ENCODE data around the gene GPC2.

GPC2 gene

DNA sequence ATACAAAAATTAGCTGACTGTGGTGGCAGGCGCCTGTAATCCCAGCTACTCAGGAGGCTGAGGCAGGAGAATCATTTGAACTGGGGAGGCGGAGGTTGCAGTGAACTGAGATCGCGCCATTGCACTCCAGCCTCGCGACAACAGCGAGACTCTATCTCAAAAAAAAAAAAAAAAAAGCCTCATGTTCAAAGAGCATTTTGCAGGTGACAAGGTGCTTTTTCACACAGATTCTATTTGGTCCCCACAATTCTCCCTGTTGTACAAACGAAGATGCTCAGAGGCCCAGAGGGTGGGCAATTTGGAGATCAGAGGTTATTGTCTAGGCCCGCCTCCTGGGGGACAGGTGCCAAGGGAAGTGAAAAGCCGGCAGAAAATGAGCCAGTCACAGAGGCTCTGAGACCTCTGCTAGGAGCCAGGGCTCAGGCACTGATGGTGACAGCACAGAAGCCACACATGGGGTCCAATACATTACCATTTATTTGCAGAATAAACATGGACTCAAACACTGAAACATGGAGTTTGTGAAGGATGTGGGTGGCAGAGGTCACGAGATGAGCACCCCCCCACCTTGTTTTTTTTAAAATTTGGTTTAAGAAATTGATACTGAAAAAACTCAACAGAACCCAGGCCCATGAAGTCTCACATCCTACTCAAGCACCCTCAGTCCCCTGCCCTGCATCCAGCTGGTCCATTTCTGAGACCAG lies 7.9 kb downstream of the GPC2 start:
- no peak for DNase-seq (ENCODE audit: low read depth in 2 of 2)

DNA sequence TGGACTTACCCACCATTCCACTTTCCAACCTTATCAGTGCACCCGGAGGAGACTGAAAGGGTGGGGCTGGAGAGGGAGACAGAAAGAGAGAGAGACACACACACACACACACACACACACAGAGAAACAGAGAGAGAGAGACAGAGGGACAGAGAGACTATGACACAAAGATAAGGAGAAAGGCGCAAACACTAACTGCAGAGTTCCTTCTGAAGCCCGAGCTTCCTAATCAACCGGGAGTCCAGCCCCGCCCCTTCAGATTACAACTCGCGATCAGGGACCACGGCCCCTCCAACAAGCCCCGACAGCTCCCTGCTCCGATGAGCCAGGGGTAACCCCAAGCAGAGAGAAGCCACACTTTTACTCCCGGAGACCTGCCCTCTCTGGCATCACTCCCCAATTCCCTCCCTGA lies 9.3 kb downstream of the GPC2 start:
- DNase-seq (ENCODE audit: low read depth in 2 of 2): no peak

DNA sequence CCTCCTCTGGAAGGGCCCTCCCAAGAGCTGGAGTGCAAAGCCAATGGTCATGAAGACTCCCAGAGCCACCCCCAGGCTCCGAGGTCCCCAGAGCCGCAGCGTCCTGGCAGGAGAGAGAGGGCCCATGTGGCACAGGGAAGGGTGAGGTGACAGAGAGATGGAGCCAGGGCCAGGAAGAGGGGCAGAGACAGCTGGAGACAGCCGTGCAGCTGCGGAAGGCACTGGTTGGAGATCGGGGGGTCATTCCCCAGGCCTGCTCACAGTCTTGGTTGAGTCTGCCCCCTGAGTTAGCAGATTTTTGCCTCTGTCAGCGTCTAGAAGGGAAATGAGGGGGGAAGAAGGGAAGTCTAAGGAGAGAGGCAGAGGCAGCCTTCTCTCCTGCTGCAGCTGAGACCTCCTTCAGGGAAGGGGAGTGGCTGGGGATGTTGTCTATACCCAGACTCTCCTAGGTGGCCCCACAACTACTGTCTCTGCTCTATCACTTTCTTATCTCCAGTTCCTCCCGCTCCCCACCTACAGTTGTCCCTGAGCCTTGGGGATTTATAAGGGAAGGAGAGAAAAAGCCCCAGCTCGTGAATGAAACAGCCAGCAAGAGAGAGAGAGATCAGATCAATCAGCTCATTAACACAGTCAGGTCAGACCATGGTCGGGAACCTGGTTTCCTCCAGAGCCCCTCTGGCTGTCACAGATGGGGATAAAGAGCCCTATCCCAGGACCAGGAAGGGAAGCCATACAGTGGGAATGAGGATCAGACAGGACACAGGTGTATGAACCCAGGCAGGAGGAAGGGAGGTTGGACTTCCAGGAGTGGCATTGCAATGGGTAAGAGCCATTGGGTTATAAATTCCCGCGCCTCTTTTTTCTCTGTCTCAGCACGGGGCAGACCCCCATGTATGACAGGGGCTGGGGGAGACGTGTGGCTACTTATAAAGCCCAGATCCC lies 9.9 kb downstream of the GPC2 start:
- no peak for DNase-seq (ENCODE audit: low read depth in 2 of 2)

DNA sequence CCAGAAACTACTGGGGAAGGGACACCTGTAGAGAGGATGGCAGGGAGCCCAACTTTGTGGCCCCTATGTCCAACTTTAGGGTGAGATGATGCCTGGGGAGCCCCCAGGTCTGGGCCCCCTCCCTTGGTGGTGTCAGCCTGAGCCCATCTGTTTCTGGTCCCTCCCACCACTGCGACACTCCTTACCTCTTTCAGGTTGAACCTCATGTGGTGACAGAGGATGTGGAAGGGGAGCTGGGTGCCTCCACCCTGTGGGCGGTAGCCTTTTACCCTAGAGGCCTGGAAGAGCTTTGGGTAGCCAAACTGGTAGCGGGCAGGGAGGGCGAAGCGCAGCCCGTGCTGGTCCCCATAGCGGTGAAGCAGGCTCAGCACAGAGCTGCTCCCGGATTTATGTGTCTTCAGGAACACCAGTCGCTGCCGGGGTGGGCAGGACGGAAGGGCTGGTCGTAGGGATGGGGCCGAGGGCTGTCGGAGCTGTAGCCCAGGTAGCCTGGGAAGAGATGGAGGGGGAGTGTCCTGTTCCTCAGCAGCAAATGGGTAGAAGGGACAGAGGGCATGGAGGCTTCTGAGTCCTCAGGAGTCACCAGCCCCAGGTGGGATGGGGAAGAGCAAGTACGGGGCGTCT lies 10.8 kb downstream of the GPC2 start:
- DNase-seq (ENCODE audit: low read depth in 2 of 2): no peak

DNA sequence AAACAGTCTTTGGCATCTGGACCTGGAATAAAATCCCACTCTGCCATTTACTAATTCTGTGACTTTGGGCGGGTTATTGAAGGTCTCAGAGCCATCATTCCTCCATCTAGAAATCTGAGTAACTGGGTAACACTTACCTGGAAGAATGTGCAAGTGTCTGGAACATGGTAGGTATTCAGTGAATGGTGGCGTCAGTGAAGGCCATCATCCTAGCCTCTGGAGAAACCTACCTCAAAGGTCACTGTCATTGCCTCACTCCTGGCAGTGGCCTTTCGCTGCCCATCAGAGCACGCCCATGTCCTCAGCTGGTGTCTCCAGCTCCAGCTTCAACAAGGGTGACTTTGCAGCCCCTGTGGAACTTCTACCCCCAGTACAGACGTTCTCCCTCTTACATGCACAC lies 13.3 kb downstream of the GPC2 start:
- no peak for DNase-seq (ENCODE audit: low read depth in 2 of 2)

DNA sequence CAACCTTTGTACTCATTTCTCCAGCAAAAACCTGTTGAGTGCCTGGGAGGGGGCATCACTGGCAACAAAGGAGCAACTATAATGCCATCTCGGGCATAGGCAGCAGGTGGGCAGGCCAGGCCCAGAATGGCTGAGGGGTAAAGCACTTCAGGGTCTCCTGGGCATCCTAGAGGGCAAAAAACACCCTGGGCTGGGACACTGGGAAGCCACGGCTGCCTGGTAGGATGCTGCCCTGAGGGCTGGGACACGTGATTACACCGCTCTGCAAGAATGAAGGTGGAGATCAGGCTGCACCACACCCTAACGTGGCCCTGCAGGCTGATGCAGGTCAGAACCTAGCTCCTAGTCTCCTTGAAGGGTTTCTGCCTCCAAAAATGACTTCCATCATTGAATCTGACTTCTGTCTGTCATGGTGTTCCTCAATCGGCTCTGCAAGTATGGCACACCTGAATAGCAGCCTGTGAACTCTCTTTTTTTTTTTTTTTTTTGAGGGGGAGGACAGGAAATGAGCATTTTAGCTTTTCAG lies 14.1 kb downstream of the GPC2 start:
- DNase-seq (ENCODE audit: low read depth in 2 of 2): no peak

DNA sequence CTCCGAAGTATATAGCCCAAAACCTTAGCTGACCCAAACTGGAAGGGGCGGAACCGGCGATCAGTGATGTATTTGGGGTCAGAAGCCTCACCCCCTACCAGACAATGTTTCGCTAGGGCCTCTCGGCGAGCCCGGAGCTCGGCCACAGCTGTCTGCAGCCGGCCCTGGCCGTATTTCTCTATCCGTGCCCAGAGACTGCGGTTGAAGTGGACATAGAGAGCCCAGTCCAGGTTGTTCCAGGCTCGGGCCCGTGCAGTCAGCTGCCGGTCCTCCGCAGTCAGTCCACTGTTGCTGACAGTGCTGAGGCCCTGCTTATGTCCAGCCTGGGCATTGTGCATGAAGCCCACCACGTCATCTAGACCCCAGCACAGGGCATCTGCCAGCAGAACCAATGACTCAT lies 17.1 kb downstream of the GPC2 start:
- no peak for DNase-seq (ENCODE audit: low read depth in 2 of 2)

DNA sequence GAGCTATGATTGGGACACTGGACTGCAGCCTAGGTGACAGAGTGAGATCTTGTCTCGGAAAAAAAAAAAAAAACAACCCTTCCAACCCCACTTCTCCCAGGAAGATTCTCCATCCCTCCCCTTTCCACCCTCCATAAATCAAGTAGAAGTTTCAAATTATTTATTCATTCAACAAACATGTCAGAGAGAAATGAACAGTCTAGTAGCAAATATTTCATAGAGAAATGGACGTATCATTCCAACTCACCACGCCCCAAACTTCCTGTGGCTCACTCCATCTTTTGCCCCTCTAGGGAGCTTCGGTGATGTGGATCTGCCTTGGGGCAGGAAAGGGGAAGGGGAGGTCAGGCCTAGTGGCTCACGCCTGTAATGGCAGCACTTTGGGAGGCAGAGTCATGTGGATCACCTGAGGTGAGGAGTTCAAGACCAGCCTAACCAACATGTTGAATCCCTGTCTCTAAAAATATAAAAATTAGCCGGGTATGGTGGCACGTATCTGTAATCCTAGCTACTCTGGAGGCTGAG lies 18.0 kb downstream of the GPC2 start:
- no peak for DNase-seq (ENCODE audit: low read depth in 2 of 2)

DNA sequence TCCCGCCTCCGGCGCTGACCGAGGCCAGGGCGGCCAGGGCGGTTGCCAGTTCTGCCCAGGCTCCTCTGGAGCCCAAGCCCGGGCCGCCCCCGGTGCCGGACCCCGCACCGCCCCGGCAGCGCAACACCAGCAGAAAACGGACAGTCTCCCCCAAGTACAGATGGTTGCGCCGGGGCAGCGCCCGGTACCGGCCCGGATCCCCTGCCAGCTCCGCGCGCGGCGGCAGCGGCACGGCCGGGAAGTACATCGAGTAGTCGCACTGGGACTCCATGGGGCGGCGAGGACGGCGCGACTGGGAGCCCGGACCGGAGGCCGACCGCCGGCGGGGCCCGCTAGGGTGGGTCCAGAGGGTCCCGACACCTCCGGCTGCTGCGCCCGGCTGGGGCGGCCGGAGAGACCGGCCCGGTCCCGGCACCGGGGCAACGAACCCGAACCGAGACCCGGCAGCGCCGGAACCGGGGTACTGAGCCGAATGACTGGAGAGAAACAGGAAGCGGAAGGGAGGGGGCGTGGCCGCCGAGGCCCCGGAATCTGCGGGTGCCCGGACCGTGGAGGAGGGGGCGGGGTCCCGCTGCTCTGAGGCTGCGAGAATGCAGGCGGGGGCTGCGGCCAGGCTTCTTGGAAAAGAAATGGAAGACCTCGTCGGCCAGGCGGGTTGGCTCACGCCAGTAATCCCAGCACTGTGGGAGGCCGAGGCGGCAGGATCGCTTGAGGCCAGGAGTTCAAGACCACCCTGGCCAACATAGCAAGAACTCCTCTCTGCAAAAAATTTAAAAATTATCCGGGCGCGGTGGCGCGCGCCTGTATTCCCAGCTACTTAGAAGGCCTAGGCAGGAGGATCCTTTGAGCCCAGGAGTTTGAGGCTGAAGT lies 18.7 kb downstream of the GPC2 start, which contains the start of gene TRAPPC14:
Gene TRAPPC14 (minus strand): TSS at position 495 of the 870 bp plus-strand sequence. CDS start 224 bp downstream, at position 271.
- DNase-seq (ENCODE audit: low read depth in 2 of 2): peak; percentile 84 to 95

DNA sequence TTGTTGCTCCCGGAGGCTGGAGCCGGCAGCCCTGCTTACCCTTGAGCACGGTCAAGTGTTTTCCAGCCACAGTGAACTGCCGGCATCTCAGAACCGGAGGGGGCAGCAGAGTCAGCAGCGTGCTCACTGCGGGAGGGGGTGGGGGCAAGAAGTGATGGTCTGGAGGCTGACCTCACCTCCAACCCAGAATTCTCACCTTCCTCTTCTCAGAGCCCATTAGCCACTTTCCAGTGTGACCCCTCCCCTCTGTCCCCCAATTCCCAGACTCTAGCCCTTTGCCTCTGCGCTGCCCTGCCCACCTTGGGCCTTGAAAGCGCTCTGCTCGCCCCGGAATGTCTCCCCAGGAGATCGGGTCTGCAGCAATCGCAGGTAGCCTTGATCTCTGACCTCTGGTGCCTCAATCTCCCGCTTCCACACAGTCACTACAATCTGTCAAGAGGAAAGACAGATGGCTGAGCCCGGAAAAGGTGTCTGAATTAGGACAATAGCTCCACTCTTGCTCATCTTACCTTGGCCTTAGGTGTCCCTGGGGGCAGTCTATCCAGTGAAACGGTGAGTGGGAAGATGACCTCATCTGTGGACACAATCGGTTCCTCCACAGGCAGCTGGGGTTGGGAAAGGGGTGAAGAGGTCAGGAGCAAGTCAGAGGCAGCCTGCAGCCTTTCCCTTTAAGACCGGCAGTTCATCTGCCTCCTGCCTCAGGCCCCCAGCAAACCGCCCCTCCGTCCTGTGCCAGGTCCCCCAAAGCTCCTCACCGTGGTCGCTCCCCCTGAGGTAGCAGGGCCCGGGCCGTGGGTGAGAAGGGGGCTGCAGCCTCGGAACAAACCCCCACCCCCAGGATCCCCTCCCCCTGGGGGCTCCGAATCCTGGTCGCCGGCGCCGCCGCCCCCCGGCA lies 19.6 kb downstream of the GPC2 start:
- no peak for DNase-seq (ENCODE audit: low read depth in 2 of 2)

DNA sequence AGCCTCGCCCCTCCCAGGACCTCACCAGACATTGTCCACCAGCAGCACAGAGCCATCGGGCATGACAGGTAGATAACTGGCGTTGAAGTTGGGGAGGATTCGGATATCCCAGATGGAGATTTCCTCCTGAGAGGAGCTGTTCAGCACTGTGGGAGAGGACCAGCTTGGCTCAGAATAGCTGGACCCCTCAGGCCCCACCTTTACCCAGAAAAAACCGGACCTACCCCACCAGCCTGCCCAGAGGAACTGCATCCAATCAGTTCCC lies 20.2 kb downstream of the GPC2 start:
- no peak for DNase-seq (ENCODE audit: low read depth in 2 of 2)

DNA sequence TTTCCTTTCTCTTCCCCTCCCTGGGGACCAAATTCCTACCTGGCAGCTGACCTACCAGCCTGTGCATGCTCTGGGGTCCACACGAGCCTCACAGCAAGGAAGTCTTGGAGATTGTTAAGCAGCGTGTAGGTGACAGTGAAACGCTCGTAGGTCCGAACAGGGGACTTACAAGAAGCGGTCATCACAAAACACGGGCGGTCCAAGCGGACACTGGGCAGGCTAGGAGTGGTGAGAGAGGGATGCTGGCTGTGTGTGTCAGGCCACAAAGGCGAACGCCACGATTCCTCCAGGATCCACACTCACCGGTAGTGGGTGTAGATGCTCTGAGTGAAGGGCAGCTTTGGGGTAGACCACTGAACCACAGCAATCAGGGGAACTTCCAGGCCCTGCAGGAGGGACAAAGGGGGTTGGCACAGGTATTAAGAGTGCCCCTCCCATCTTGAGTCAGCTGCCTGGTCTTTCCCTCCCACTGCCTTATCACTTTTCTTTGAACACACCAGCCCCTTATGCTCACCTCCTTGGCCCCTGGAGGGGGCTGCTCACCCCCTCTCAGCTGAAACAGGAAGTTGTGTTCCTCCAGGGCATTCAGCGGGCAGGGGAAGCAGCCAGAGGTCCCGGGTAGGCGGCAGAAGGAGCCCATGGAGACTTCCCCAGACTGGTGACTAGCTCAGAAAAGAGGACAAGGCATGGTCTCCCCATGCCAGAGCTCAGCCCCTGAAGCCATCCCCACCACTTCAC lies 20.7 kb downstream of the GPC2 start:
- DNase-seq (ENCODE audit: low read depth in 2 of 2): no peak

DNA sequence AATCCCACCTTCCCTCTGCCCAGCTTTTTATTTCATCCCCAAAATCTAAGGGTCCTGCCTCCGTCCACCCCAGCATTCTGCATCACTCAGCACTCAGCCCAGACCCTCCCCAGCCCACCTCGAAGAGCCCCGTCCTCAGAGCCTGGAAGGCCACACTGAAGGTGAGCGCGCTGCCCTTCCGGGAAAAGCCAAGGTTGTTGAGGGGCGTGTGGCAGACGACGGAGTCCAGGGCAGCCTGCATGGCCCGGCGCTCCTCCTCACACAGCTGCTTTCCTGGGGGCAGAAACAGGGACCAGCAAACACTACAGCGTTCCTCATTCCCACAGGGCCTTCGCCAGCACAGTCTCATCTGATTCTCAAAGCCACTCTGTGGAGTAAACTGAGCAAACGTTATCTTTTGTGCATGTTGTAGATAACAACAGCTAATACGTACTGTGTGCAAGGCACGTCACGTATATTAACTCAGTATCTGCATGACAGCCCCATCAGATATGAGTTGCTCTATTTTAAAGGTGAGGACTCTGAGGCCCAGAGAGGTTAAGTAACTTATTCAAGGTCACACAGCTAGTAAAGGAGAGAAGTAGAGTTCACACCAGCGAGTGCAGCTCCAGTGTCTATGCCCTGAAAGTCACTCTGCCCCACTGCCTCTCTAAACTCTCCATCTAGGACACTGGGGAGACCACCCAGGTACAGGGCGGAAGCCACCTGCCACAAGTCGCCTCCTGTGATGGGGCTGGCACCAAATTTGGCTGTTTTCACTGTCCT lies 21.4 kb downstream of the GPC2 start:
- DNase-seq (ENCODE audit: low read depth in 2 of 2): no peak

DNA sequence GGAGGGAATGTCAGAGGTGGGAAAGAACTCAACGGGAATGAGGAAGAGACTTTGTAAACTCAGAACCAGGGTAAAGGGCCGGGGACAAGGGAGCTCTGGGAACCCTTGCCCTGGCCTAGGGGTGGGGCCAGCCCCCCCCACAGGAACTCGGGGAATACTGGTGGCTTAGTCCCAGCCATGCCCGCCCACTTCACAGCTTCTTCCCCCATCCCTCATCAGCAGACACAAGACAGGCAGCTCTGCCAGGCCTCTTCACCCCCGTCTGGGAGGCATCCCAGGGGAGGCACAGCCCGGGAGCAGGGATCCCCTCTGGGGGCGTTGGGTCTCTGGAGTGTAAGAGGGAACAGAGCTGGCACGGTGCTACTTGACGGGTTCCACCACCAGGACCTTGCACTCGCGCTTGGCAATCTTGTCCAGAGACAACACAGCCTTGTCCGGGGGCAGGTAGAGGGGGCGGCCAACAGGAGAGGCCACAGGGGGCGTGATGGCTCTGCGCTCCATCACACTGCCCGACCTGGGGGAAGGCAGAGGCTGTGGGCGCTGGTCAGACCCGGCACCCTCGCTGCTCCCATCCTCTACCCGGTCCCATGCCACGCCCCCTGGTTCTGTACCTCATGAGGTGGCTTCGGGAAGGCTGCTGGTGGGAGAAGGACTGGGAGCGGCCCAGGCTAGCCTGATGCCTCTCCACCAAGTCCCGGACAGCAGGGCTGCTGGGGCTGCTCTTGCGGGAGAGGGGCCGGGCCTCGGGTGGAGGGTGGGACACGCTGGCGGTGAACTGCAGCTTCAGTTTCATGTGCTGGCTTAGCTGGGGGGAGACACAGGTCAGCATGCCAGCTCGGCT lies 22.3 kb downstream of the GPC2 start:
- no peak for DNase-seq (ENCODE audit: low read depth in 2 of 2)

DNA sequence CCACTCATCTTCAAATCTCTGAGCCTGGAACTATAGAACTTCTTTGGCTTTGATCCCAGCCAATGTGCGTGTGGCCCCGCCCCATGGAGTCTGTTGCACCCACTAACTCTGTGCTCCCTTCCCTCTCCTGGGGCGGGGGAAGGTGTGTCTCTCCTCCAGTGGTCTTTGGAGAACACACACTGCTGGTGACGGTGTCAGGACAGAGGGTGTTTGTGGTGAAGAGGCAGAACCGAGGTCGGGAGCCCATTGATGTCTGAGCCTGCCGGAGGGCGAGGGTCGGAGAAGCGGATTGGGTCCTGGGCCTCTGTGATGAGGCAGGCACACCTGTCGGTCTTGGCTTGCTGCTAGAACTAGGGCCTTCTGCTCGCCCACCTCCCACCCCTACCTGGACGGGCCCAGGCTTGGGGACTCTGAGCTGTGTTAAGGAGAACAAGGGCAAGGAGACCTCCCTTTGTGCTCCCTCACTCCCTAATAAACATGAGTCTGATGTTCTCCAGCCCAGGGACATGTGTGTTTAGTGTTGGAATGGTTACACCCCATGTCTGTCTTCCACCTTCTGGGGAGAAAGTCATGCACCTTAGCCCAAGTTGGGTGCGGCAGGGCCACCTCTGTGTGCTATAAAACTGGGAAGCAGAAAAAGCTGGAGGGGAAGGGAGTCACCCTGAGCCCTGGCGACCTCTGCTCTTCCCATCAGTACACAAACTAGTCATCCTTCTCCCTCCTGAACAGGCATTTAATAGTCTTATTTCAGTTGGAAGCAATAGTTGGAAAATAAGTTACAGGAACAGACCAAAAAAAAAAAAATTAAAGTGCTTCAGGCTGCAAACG lies 23.3 kb downstream of the GPC2 start:
- no peak for DNase-seq (ENCODE audit: low read depth in 2 of 2)

DNA sequence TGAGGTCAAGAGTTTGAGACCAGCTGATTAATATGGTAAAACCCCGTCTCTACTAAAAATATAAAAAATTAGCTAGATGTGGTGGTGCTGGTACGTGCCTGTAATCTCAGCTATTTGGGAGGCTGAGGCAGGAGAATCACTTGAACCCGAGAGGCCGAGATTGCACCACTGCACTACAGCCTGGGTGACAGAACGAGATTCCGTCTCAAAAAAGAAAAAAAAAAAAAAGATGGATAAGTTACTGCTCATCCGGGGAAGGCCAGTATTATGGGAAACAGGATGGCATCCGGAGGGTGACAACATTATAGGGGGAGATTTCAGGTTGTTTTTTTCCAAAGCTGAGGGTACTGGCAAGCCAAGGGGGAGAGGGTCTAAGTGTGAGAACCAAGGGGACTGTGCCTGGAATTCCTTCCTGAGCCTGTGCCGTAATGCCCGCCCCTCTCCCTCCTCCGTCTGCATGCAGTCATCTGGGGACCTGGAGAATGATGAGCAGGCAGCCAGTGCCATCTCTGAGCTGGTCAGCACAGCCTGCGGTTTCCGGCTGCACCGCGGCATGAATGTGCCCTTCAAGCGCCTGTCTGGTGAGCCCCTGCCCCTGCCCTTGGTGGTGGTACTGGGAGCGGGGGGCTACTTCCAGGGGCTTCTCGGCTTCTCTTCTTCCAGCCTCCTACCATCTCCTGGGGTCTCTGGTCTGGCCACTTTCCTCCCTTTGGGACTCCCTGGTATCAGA lies 24.1 kb downstream of the GPC2 start:
- DNase-seq (ENCODE audit: low read depth in 2 of 2): no peak
